GM19468 (cell line): Measurements from ENCODE around the gene RC3H2.
"Not testable (repeated sequence)": the region's sequence is repeated elsewhere in the genome, so short reads cannot be mapped to it uniquely, and the experiment has no call there.

Source experiments
- ATAC-seq: cut with Tn5 transposase; IDR thresholded peaks from one replicate; pipeline ENCODE4 v1.9.1; 2021; ENCODE audit warnings: mild to moderate bottlenecking, moderate library complexity, moderate number of reproducible peaks; ENCODE audit not compliant: unreplicated experiment; ENCODE audit errors: extremely low read depth

The RC3H2 gene

GRCh38 chr9:122846371-122846940 lies 58.7 kb downstream of the RC3H2 start:
- ATAC-seq: no peak

- ATAC-seq: no peak
Observed at GRCh38 chr9:122845116-122845515, 60.0 kb downstream of the RC3H2 start.

- ATAC-seq: no peak
Observed at GRCh38 chr9:122844137-122844536, 61.0 kb downstream of the RC3H2 start.

- ATAC-seq: no peak
Observed at GRCh38 chr9:122841501-122841900, 63.7 kb downstream of the RC3H2 start.

- not testable (repeated sequence) for ATAC-seq
Observed at GRCh38 chr9:122838441-122838840, 66.7 kb downstream of the RC3H2 start.

GRCh38 chr9:122837266-122837850 lies 67.8 kb downstream of the RC3H2 start:
- no peak for ATAC-seq

GRCh38 chr9:122835313-122835731 lies 69.8 kb downstream of the RC3H2 start:
- no peak for ATAC-seq

GRCh38 chr9:122832194-122832593 lies 73.0 kb downstream of the RC3H2 start:
- no peak for ATAC-seq

GRCh38 chr9:122828965-122829284 lies 76.2 kb downstream of the RC3H2 start:
- not testable (repeated sequence) for ATAC-seq

GRCh38 chr9:122827761-122828093 lies 77.4 kb downstream of the RC3H2 start:
- ATAC-seq: no peak

- no peak for ATAC-seq
Observed at GRCh38 chr9:122822938-122823337, 82.2 kb downstream of the RC3H2 start.

- ATAC-seq: no peak
Observed at GRCh38 chr9:122822056-122822455, 83.1 kb downstream of the RC3H2 start.

GRCh38 chr9:122821278-122821943 lies 83.7 kb downstream of the RC3H2 start:
- no peak for ATAC-seq

GRCh38 chr9:122820490-122820845 lies 84.7 kb downstream of the RC3H2 start:
- ATAC-seq: no peak

- no peak for ATAC-seq
Observed at GRCh38 chr9:122819791-122820489, 85.2 kb downstream of the RC3H2 start.

- no peak for ATAC-seq
Observed at GRCh38 chr9:122819326-122819725, 85.8 kb downstream of the RC3H2 start.

GRCh38 chr9:122816163-122816867 lies 88.8 kb downstream of the RC3H2 start:
- ATAC-seq: peak; percentile 32

- no peak for ATAC-seq
Observed at GRCh38 chr9:122815544-122815943, 89.6 kb downstream of the RC3H2 start.

GRCh38 chr9:122814545-122814944 lies 90.6 kb downstream of the RC3H2 start:
- no peak for ATAC-seq

- ATAC-seq: no peak
Observed at GRCh38 chr9:122812736-122813135, 92.4 kb downstream of the RC3H2 start.
